ENCODE results near the gene OR10H1. TPM values are rescaled to one million over a fixed set of nuclear protein-coding genes. Genes with fewer than 3 reads are reported as not detected.
"Not testable (repeated sequence)": the region's sequence is repeated elsewhere in the genome, so short reads cannot be mapped to it uniquely, and the experiment has no call there.

Gene OR10H1
- total and polyA plus RNA-seq, 4 donors = under 0.01 TPM; not detected in 3

GRCh38 chr19:15775249-15775648 is 40.2 kb downstream of the OR10H1 start:
- no peak overlapping the region for H3K9ac ChIP-seq (ENCODE audit: low read depth in 1 of 2, low read length in 2 of 2)
- H3K27ac ChIP-seq (ENCODE audit: low read depth in 1 of 2, low read length in 2 of 2) = no peak overlapping the region
- no peaks in the 10 kb centered on the region for H3K9me3 ChIP-seq (ENCODE audit: control insufficient read depth in 4 of 4, low read length in 3 of 4)
- no peaks in the 10 kb centered on the region for H3K36me3 ChIP-seq (ENCODE audit: control insufficient read depth in 4 of 4, insufficient read depth in 3 of 4, low read depth in 1 of 4, low read length in 3 of 4)
- DNase-seq (ENCODE audit: low spot score) = no peak
- H3K4me1 ChIP-seq (ENCODE audit: control insufficient read depth in 4 of 4, insufficient read depth in 4 of 4, low read length in 3 of 4) = peaks cover 0 to 9% (median 5%) of the 10 kb centered on the region in 4 donors
- 57% methylated on average over 2 of the region's 2 CpGs for WGBS
- no peak overlapping the region for H3K4me3 ChIP-seq (ENCODE audit: low read depth in 1 of 3, low read length in 3 of 3)
- TF ChIP-seq SP1 (IDR thresholded peaks at IDR 0.05) (no peak), HNF4A (conservative IDR thresholded peaks at IDR 0.05) (no peak), GABPA (IDR thresholded peaks at IDR 0.05 in 1 of 2, conservative IDR thresholded peaks at IDR 0.05 in 1 of 2) (no peak), RAD21 (IDR thresholded peaks at IDR 0.05) (no peak), NR2F2 (IDR thresholded peaks at IDR 0.05) (no peak), ZBTB33 (IDR thresholded peaks at IDR 0.05) (no peak), RXRA (IDR thresholded peaks at IDR 0.05) (no peak), ATF3 (IDR thresholded peaks at IDR 0.05) (no peak), FOXA2 (IDR thresholded peaks at IDR 0.05) (no peak), JUND (IDR thresholded peaks at IDR 0.05) (no peak), CTCF (IDR thresholded peaks at IDR 0.05; ENCODE audit: low read depth, low read length, missing input control) (no peak), REST (IDR thresholded peaks at IDR 0.05) (no peak), TAF1 (conservative IDR thresholded peaks at IDR 0.05) (no peak), MAX (IDR thresholded peaks at IDR 0.05) (no peak), EGR1 (IDR thresholded peaks at IDR 0.05; ENCODE audit: low read depth in 2 of 2) (no peak)
- H3K27me3 ChIP-seq (ENCODE audit: control insufficient read depth in 4 of 4, insufficient read depth in 4 of 4, low read length in 3 of 4) = peaks cover 0 to 3% (median 0%) of the 10 kb centered on the region in 4 donors

- WGBS = 67% methylated on average over 3 of the region's 3 CpGs
- H3K27ac ChIP-seq (ENCODE audit: low read depth in 1 of 2, low read length in 2 of 2); H3K4me3 ChIP-seq (ENCODE audit: low read depth in 1 of 3, low read length in 3 of 3); H3K36me3 ChIP-seq (ENCODE audit: control insufficient read depth in 4 of 4, insufficient read depth in 3 of 4, low read depth in 1 of 4, low read length in 3 of 4); H3K9ac ChIP-seq (ENCODE audit: low read depth in 1 of 2, low read length in 2 of 2); H3K27me3 ChIP-seq (ENCODE audit: control insufficient read depth in 4 of 4, insufficient read depth in 4 of 4, low read length in 3 of 4); DNase-seq (ENCODE audit: low spot score); H3K9me3 ChIP-seq (ENCODE audit: control insufficient read depth in 4 of 4, low read length in 3 of 4); H3K4me1 ChIP-seq (ENCODE audit: control insufficient read depth in 4 of 4, insufficient read depth in 4 of 4, low read length in 3 of 4): not testable (repeated sequence)
These were observed 41.3 kb downstream of the OR10H1 start for GRCh38 chr19:15774159-15774558.

All from liver (tissue), 9 donors.